GM10266 (cell line): ENCODE results near the gene USP25.

ENCODE experiments used
- DNase-seq: peaks from one replicate; pipeline ENCODE4 v3.0.0; 2012; ENCODE audit errors: extremely low spot score
- CTCF ChIP-seq: IDR thresholded peaks from 2 replicates; pipeline ENCODE4 v1.5.1; 2012; ENCODE audit warnings: mild to moderate bottlenecking, low read depth; ENCODE audit not compliant: control insufficient read depth, insufficient read depth; ENCODE audit errors: missing control alignments

The USP25 gene

GRCh38 chr21:15719976-15720375 lies 9.8 kb upstream of the USP25 start:
- TF ChIP-seq CTCF: no peak
- no peak for DNase-seq

- TF ChIP-seq CTCF: no peak
- no peak for DNase-seq
Observed at GRCh38 chr21:15722591-15723324, 7.0 kb upstream of the USP25 start.

- no peak for TF ChIP-seq CTCF
- no peak for DNase-seq
Observed at GRCh38 chr21:15725949-15726348, 3.8 kb upstream of the USP25 start.

GRCh38 chr21:15728046-15728445 lies 1.7 kb upstream of the USP25 start:
- TF ChIP-seq CTCF: no peak
- no peak for DNase-seq

- no peak for DNase-seq
- no peak for TF ChIP-seq CTCF
Observed at GRCh38 chr21:15729346-15729673, 472 bp upstream of the USP25 start.

GRCh38 chr21:15730484-15731242 lies 881 bp downstream of the USP25 start:
- peak; percentile 27 for DNase-seq
- TF ChIP-seq CTCF: no peak

- TF ChIP-seq CTCF: no peak
- peak; percentile 18 for DNase-seq
Observed at GRCh38 chr21:15731243-15731613, 1.4 kb downstream of the USP25 start.
